Measurements from ENCODE around the gene MCM3.
A peak's percentile ranks its signal among the peaks of the same experiment; 100 is the strongest.

The MCM3 gene

GRCh38 chr6:52284460-52285176, at the start of gene MCM3:
Gene MCM3 (minus strand): TSS chr6:52284742. CDS start chr6:52284674, 68 bp downstream.
- DNase-seq, result peak; percentile 99
- in situ Hi-C loops (cut with HindIII; ENCODE audit: low pct_ligation_motif_present, low sequenced_read_pairs), result loop anchor here (25.0 kb wide), 2 partner anchors 103 to 378 kb away; partner anchors contain the start of gene TMEM14A

GRCh38 chr6:52333840-52334200, 49.3 kb upstream of the MCM3 start:
- Histone ChIP-seq H3K27ac (no peak overlapping the region), H3K4me3 (ENCODE audit: low read depth, low read length) (no peak overlapping the region), H3K27me3 (replicated peaks) (no peaks in the 10 kb centered on the region), H3K36me3 (replicated peaks) (no peaks in the 10 kb centered on the region)
- DNase-seq, result no peak
- TF ChIP-seq CTCF (IDR thresholded peaks at IDR 0.05; ENCODE audit: low read depth, low read length, missing control alignments), result no peak
- in situ Hi-C loops (cut with HindIII; ENCODE audit: low pct_ligation_motif_present, low sequenced_read_pairs), result no loop called here

More at GRCh38 chr6:52284460-52285176, at the start of gene MCM3:
- Histone ChIP-seq H3K4me3 (ENCODE audit: low read depth, low read length) (peak within 1 kb of the TSS; percentile 82), H3K27me3 (replicated peaks) (no peaks in the 10 kb centered on the region), H3K27ac (peak within 1 kb of the TSS; percentile 30), H3K36me3 (replicated peaks) (peaks cover 10% of the 10 kb centered on the region)
- no peak for TF ChIP-seq CTCF (IDR thresholded peaks at IDR 0.05; ENCODE audit: low read depth, low read length, missing control alignments)

GRCh38 chr6:52331793-52332457, 47.4 kb upstream of the MCM3 start:
- Histone ChIP-seq H3K27ac (no peak overlapping the region), H3K36me3 (replicated peaks) (no peaks in the 10 kb centered on the region), H3K4me3 (ENCODE audit: low read depth, low read length) (no peak overlapping the region), H3K27me3 (replicated peaks) (no peaks in the 10 kb centered on the region)
- in situ Hi-C loops (cut with HindIII; ENCODE audit: low pct_ligation_motif_present, low sequenced_read_pairs), result no loop called here
- no peak for DNase-seq
- no peak for TF ChIP-seq CTCF (IDR thresholded peaks at IDR 0.05; ENCODE audit: low read depth, low read length, missing control alignments)

- H3K27me3 ChIP-seq (replicated peaks), result no peaks in the 10 kb centered on the region
- H3K27ac ChIP-seq, result no peak overlapping the region
- TF ChIP-seq CTCF (IDR thresholded peaks at IDR 0.05; ENCODE audit: low read depth, low read length, missing control alignments), result no peak
- no peaks in the 10 kb centered on the region for H3K36me3 ChIP-seq (replicated peaks)
- DNase-seq, result no peak
- H3K4me3 ChIP-seq (ENCODE audit: low read depth, low read length), result no peak overlapping the region
- in situ Hi-C loops (cut with HindIII; ENCODE audit: low pct_ligation_motif_present, low sequenced_read_pairs), result no loop called here
Observed at GRCh38 chr6:52330470-52330869, 45.9 kb upstream of the MCM3 start.

GRCh38 chr6:52328729-52329128, 44.2 kb upstream of the MCM3 start:
- in situ Hi-C loops (cut with HindIII; ENCODE audit: low pct_ligation_motif_present, low sequenced_read_pairs), result no loop called here
- no peaks in the 10 kb centered on the region for H3K36me3 ChIP-seq (replicated peaks)
- TF ChIP-seq CTCF (IDR thresholded peaks at IDR 0.05; ENCODE audit: low read depth, low read length, missing control alignments), result no peak
- H3K27me3 ChIP-seq (replicated peaks), result no peaks in the 10 kb centered on the region
- no peak for DNase-seq
- no peak overlapping the region for H3K27ac ChIP-seq
- H3K4me3 ChIP-seq (ENCODE audit: low read depth, low read length), result no peak overlapping the region
